Right atrium auricular region (tissue), 2 donors: ENCODE data around the gene ACRBP. TPM values are rescaled to one million over a fixed set of nuclear protein-coding genes. Genes with fewer than 3 reads are reported as not detected.

Source experiments
- DNase-seq: peaks from one replicate; pipeline ENCODE4 v3.0.0-alpha.2; 2019; ENCODE audit warnings: low spot score
- H3K27ac ChIP-seq, 2 donors: fragments of 200-600 bp; sonication (generic); 1 replicate in 1 of 2; 2 replicates in 1 of 2; pipeline ENCODE4 v1.5.1; 2016 to 2019
- H3K27me3 ChIP-seq, 2 donors: fragments of 200-600 bp; sonication (generic); one replicate each; pipeline versions ENCODE4 v1.5.1 to v1.6.0; 2017 to 2019
- H3K36me3 ChIP-seq: fragments of 200-600 bp; sonication (generic); one replicate; pipeline ENCODE4 v1.5.1; 2016
- H3K4me1 ChIP-seq, 2 donors: fragments of 200-600 bp; sonication (generic); one replicate each; pipeline versions ENCODE4 v1.5.1 to v1.6.0; 2017 to 2019
- H3K4me3 ChIP-seq, 2 donors: fragments of 200-600 bp; sonication (generic); 1 replicate in 1 of 2; 2 replicates in 1 of 2; pipeline ENCODE4 v1.5.1; 2017 to 2019; ENCODE audit warnings: mild to moderate bottlenecking in 1 of 2, moderate library complexity in 1 of 2
- H3K9me3 ChIP-seq, 2 donors: fragments of 200-600 bp; sonication (generic); one replicate each; pipeline ENCODE4 v1.5.1; 2019
- CTCF ChIP-seq, 2 donors: fragments of 200-600 bp; sonication (generic); IDR thresholded peaks; one replicate each; pipeline ENCODE4 v1.5.1; 2019; ENCODE audit warnings: antibody characterized with exemption in 2 of 2
- total RNA-seq, 2 donors: library from RNA; depleted of rRNA; stranded (reverse); fragments of >200 nt; gene quantifications; one replicate each; pipeline ENCODE4 v1.1.0, GENCODE V29; 2016

Gene ACRBP
- total RNA-seq, 2 donors from 2014 or later, result 0.43 TPM; not detected in 1

- Histone ChIP-seq H3K9me3 (no peaks in the 10 kb centered on the region), H3K36me3 (no peaks in the 10 kb centered on the region), H3K4me3 (peak overlapping the region in 1 of 2 donors; percentile 1), H3K27me3 (no peaks in the 10 kb centered on the region), H3K27ac (peak overlapping the region; percentile 87 to 98), H3K4me1 (peaks cover 0 to 31% of the 10 kb centered on the region in 2 donors)
- TF ChIP-seq CTCF (IDR thresholded peaks at IDR 0.05), result no peak
- no peak for DNase-seq
These were observed 32.6 kb downstream of the ACRBP start for GRCh38 chr12:6614513-6615172.

GRCh38 chr12:6613776-6614512, 33.3 kb downstream of the ACRBP start:
- H3K9me3 ChIP-seq, result no peaks in the 10 kb centered on the region
- H3K4me3 ChIP-seq, result peak overlapping the region in 1 of 2 donors; percentile 1
- H3K4me1 ChIP-seq, result peaks cover 0 to 31% of the 10 kb centered on the region in 2 donors
- H3K27me3 ChIP-seq, result no peaks in the 10 kb centered on the region
- no peaks in the 10 kb centered on the region for H3K36me3 ChIP-seq
- TF ChIP-seq CTCF (IDR thresholded peaks at IDR 0.05), result no peak
- H3K27ac ChIP-seq, result peak overlapping the region; percentile 87 to 98
- peak; percentile 93 for DNase-seq

GRCh38 chr12:6613015-6613775, 34.0 kb downstream of the ACRBP start:
- TF ChIP-seq CTCF (IDR thresholded peaks at IDR 0.05), result no peak
- Histone ChIP-seq H3K4me1 (peaks cover 0 to 32% of the 10 kb centered on the region in 2 donors), H3K9me3 (no peaks in the 10 kb centered on the region), H3K36me3 (no peaks in the 10 kb centered on the region), H3K27ac (peak overlapping the region; percentile 87 to 98), H3K27me3 (no peaks in the 10 kb centered on the region), H3K4me3 (peak overlapping the region in 1 of 2 donors; percentile 38)
- peak; percentile 76 for DNase-seq

GRCh38 chr12:6612652-6613014, 34.6 kb downstream of the ACRBP start:
- TF ChIP-seq CTCF (IDR thresholded peaks at IDR 0.05), result no peak
- Histone ChIP-seq H3K4me3 (peak overlapping the region in 1 of 2 donors; percentile 38), H3K27me3 (no peaks in the 10 kb centered on the region), H3K27ac (peak overlapping the region; percentile 87 to 98), H3K36me3 (no peaks in the 10 kb centered on the region), H3K9me3 (no peaks in the 10 kb centered on the region), H3K4me1 (peaks cover 0 to 38% of the 10 kb centered on the region in 2 donors)
- DNase-seq, result no peak

GRCh38 chr12:6612247-6612646, 35.0 kb downstream of the ACRBP start:
- H3K27ac ChIP-seq, result peak overlapping the region; percentile 87 to 98
- no peaks in the 10 kb centered on the region for H3K9me3 ChIP-seq
- no peak for DNase-seq
- peaks cover 0 to 39% of the 10 kb centered on the region in 2 donors for H3K4me1 ChIP-seq
- H3K27me3 ChIP-seq, result no peaks in the 10 kb centered on the region
- TF ChIP-seq CTCF (IDR thresholded peaks at IDR 0.05), result no peak
- no peak overlapping the region for H3K4me3 ChIP-seq
- H3K36me3 ChIP-seq, result no peaks in the 10 kb centered on the region
